ENCODE results near the gene FUT7.
A peak's percentile ranks its signal among the peaks of the same experiment; 100 is the strongest.

The FUT7 gene

GRCh38 chr9:137032858-137033257 is 970 bp upstream of the FUT7 start:
- DNase-seq (ENCODE audit: low read depth), result no peak

- no peak for DNase-seq (ENCODE audit: low read depth)
These were observed 1.1 kb downstream of the FUT7 start for GRCh38 chr9:137030538-137031527.

- no peak for DNase-seq (ENCODE audit: low read depth)
These were observed 1.9 kb downstream of the FUT7 start for GRCh38 chr9:137030006-137030405.

- peak; percentile 56 for DNase-seq (ENCODE audit: low read depth)
These were observed 2.6 kb downstream of the FUT7 start for GRCh38 chr9:137029058-137029936.

GRCh38 chr9:137028263-137029057 is 3.4 kb downstream of the FUT7 start:
- peak; percentile 50 for DNase-seq (ENCODE audit: low read depth)

GRCh38 chr9:137027369-137028262 is 4.3 kb downstream of the FUT7 start, which contains the start of gene ABCA2:
Gene ABCA2, minus strand, starts transcription at chr9:137028237. Its CDS starts 97 bp downstream, at chr9:137028140.
- no peak for DNase-seq (ENCODE audit: low read depth)

GRCh38 chr9:137026828-137027227 is 5.1 kb downstream of the FUT7 start:
- DNase-seq (ENCODE audit: low read depth), result no peak

- no peak for DNase-seq (ENCODE audit: low read depth)
These were observed 5.5 kb downstream of the FUT7 start for GRCh38 chr9:137026384-137026783.

GRCh38 chr9:137025517-137025966 is 6.3 kb downstream of the FUT7 start:
- no peak for DNase-seq (ENCODE audit: low read depth)

- no peak for DNase-seq (ENCODE audit: low read depth)
These were observed 8.3 kb downstream of the FUT7 start for GRCh38 chr9:137023583-137023991.

GRCh38 chr9:137023157-137023556 is 8.7 kb downstream of the FUT7 start:
- DNase-seq (ENCODE audit: low read depth), result no peak

- DNase-seq (ENCODE audit: low read depth), result no peak
These were observed 9.3 kb downstream of the FUT7 start for GRCh38 chr9:137022662-137023008.

- DNase-seq (ENCODE audit: low read depth), result peak; percentile 53
These were observed 9.8 kb downstream of the FUT7 start for GRCh38 chr9:137021979-137022661.

GRCh38 chr9:137021568-137021978 is 10.3 kb downstream of the FUT7 start:
- no peak for DNase-seq (ENCODE audit: low read depth)

GRCh38 chr9:137020771-137021567 is 10.9 kb downstream of the FUT7 start:
- DNase-seq (ENCODE audit: low read depth), result no peak

- DNase-seq (ENCODE audit: low read depth), result no peak
These were observed 11.8 kb downstream of the FUT7 start for GRCh38 chr9:137019891-137020683.

GRCh38 chr9:137018761-137019559 is 12.9 kb downstream of the FUT7 start:
- DNase-seq (ENCODE audit: low read depth), result no peak
